K562 (cell line): ENCODE data around the gene GPHN. TPM values are rescaled to one million over a fixed set of nuclear protein-coding genes. Genes with fewer than 3 reads are reported as not detected.

Experiments used
- ATAC-seq: fragments of 200-7000 bp; cut with Tn5 transposase; 3 replicates; pipeline ENCODE4 v1.9.1; 2020; ENCODE audit warnings: moderate library complexity
- BruUV-seq: library from RNA; stranded (reverse); fragments of 400-500 nt; replicated peaks from 2 replicates; lab custom pipeline; 2021; lab: Mats Ljungman, UMichigan
- CTCF ChIA-PET: fragments of 300-600 bp; formaldehyde crosslinking; extraction: SDS; loops from one replicate; lab custom pipeline; 2021; ENCODE audit warnings: low intra/inter-chr PET ratio; lab: Yijun Ruan, JAX
- POLR2A ChIA-PET: fragments of 300-600, 350-650 bp; sonication (Branson Sonifier 250); formaldehyde crosslinking; extraction: SDS; loops from one replicate; lab custom pipeline; 2021; ENCODE audit warnings: antibody characterized with exemption, inconsistent platforms; lab: Yijun Ruan, JAX
- DNase-seq, 4 experiments: peaks; one replicate each; pipeline versions ENCODE4 v3.0.0 to v3.0.0-alpha.2; 2011 to 2018; ENCODE audit warnings: low spot score in 3 of 4, mixed read lengths in 3 of 4; ENCODE audit errors: extremely low read depth in 1 of 4
- FAIRE-seq: peaks from 2 replicates; lab custom pipeline; 2011; peaks lifted over from hg19 to GRCh38; lab: Jason Lieb, UNC
- H2AFZ ChIP-seq: 2 replicates; pipeline ENCODE4 v1.6.0; 2011; ENCODE audit warnings: low read depth, low read length, control low read depth, inconsistent platforms
- H3K27ac ChIP-seq: fragments of 200-600 bp; 3 replicates; pipeline ENCODE4 v1.8.0; 2011; ENCODE audit warnings: low read depth, mild to moderate bottlenecking, control low read depth, inconsistent platforms, low read length, moderate library complexity, mixed read lengths; ENCODE audit errors: extremely low read depth
- H3K27me3 ChIP-seq, 2 experiments: fragments of 300-600 bp in 1 of 2; 2 replicates in 1 of 2; 3 replicates in 1 of 2; pipeline versions ENCODE4 v1.6.0 to v1.8.0; 2011; ENCODE audit warnings: inconsistent platforms in 2 of 2, low read length in 2 of 2, mild to moderate bottlenecking in 1 of 2, mixed read lengths in 1 of 2, moderate library complexity in 1 of 2; ENCODE audit not compliant: control insufficient read depth in 2 of 2, insufficient read depth in 2 of 2
- H3K36me3 ChIP-seq: fragments of 300-600 bp; 3 replicates; pipeline ENCODE4 v1.8.0; 2011; ENCODE audit warnings: mild to moderate bottlenecking, low read length, inconsistent platforms; ENCODE audit not compliant: control insufficient read depth, insufficient read depth
- H3K4me1 ChIP-seq, 2 experiments: fragments of 200-600 bp in 1 of 2; replicated peaks in 1 of 2; 2 replicates in 1 of 2; 3 replicates in 1 of 2; pipeline versions ENCODE4 v1.5.1 to v1.8.0; 2011; ENCODE audit warnings: inconsistent platforms in 2 of 2, low read length in 2 of 2, mild to moderate bottlenecking in 1 of 2, mixed read lengths in 1 of 2, moderate library complexity in 1 of 2; ENCODE audit not compliant: control insufficient read depth in 2 of 2, insufficient read depth in 2 of 2
- H3K4me2 ChIP-seq: 2 replicates; pipeline ENCODE4 v1.6.1; 2011; ENCODE audit warnings: low read length, control low read depth, inconsistent platforms, mixed read lengths; ENCODE audit not compliant: insufficient read depth
- H3K4me3 ChIP-seq: fragments of 200-600 bp; sonication (generic), shearing (Covaris generic); 2 replicates; pipeline ENCODE4 v1.5.1; 2016; ENCODE audit warnings: control low read depth, inconsistent platforms
- H3K79me2 ChIP-seq: fragments of 200-600 bp; 3 replicates; pipeline ENCODE4 v1.8.0; 2011; ENCODE audit warnings: low read length, inconsistent platforms; ENCODE audit not compliant: control insufficient read depth, insufficient read depth
- H3K9ac ChIP-seq, 2 experiments: 2 replicates each; pipeline versions ENCODE4 v1.6.0 to v1.6.1; 2011; ENCODE audit warnings: low read depth in 2 of 2, low read length in 2 of 2, control low read depth in 1 of 2, inconsistent platforms in 1 of 2, mild to moderate bottlenecking in 1 of 2, mixed read lengths in 1 of 2; ENCODE audit not compliant: insufficient read depth in 1 of 2
- H3K9me1 ChIP-seq: one replicate; pipeline ENCODE4 v1.6.0; 2011; ENCODE audit warnings: inconsistent platforms, mild to moderate bottlenecking, low read length, moderate library complexity; ENCODE audit not compliant: control insufficient read depth, insufficient read depth
- H3K9me3 ChIP-seq: replicated peaks from 2 replicates; pipeline ENCODE4 v1.5.1; 2011; ENCODE audit warnings: low read depth, low read length, inconsistent platforms; ENCODE audit not compliant: control insufficient read depth, insufficient read depth
- H4K20me1 ChIP-seq: replicated peaks from 2 replicates; pipeline ENCODE4 v1.6.1; 2011; ENCODE audit warnings: low read length, inconsistent platforms, mixed read lengths; ENCODE audit not compliant: control insufficient read depth, insufficient read depth
- BRD4 ChIP-seq: fragments of 200-600 bp; sonication (generic); IDR thresholded peaks from 2 replicates; pipeline ENCODE4 v1.6.1; 2017; ENCODE audit warnings: inconsistent platforms
- CEBPG ChIP-seq, 3 experiments: fragments of 200-800 bp in 1 of 3; sonication (Bioruptor generic) in 1 of 3; sonication (generic) in 1 of 3; formaldehyde crosslinking in 1 of 3; IDR thresholded peaks in 2 of 3; conservative IDR thresholded peaks in 1 of 3; 2 replicates each; pipeline versions ENCODE4 v1.6.1 to v1.8.0; 2016 to 2022; ENCODE audit warnings: missing compliant biosample characterization in 2 of 3, missing genetic modification characterization in 2 of 3, mild to moderate bottlenecking in 1 of 3, missing genetic modification reagents in 1 of 3
- KLF6 ChIP-seq: fragments of 250-450 bp; sonication (Bioruptor Pico); IDR thresholded peaks from 2 replicates; pipeline ENCODE4 v1.4.0; 2020; ENCODE audit warnings: mild to moderate bottlenecking, moderate library complexity, borderline replicate concordance
- NCOA2 ChIP-seq, 2 experiments: fragments of 450-650 bp; IDR thresholded peaks; 2 replicates each; pipeline ENCODE4 v1.6.1; 2018; ENCODE audit warnings: mild to moderate bottlenecking in 2 of 2, moderate library complexity in 1 of 2; ENCODE audit not compliant: partially characterized antibody in 2 of 2
- NFIC ChIP-seq: fragments of 450-650 bp; IDR thresholded peaks from 2 replicates; pipeline ENCODE4 v1.6.1; 2017; ENCODE audit warnings: mild to moderate bottlenecking, inconsistent platforms
- SAFB ChIP-seq: fragments of 200-400 bp; formaldehyde crosslinking; IDR thresholded peaks from 2 replicates; pipeline ENCODE4 v1.6.1; 2017; ENCODE audit warnings: low read depth, low read length, borderline replicate concordance
- WGBS: fragments of 100-300 bp; shearing (Covaris generic); methylation state at CpG from one replicate; pipeline ENCODE4 v1.1.6; 2016; ENCODE audit warnings: low coverage, mixed read lengths; ENCODE audit not compliant: insufficient coverage; ENCODE audit errors: missing lambda C conversion rate; 5-methylcytosine and 5-hydroxymethylcytosine counted together
- in situ Hi-C: fragments of 300-500 bp; cut with MboI; formaldehyde crosslinking; loops from 4 replicates; pipeline ENCODE4 v1.15.0; 2018; ENCODE audit warnings: inconsistent platforms, mixed read lengths
- intact Hi-C: fragments of 100-400 bp; cut with micrococcal nuclease; formaldehyde crosslinking; loops from 2 replicates; pipeline ENCODE4 v1.14.2; 2022
- polyA plus RNA-seq, 8 experiments: library from polyadenylated mRNA; depleted of rRNA in 4 of 8; stranded (reverse) in 5 of 8; unstranded in 3 of 8; fragments of >200 nt; fragmentation: Nextera tagmentation in 2 of 8; fragmentation: Illumina TruSeq in 1 of 8; extraction: Ambion mirVana in 2 of 8; extraction: Trizol in 1 of 8; gene quantifications; 2 replicates each; pipeline versions ENCODE4 v1.2.1 to v1.2.3, GENCODE V29; 2011 to 2014; ENCODE audit warnings: inconsistent platforms in 1 of 8, missing spikeins in 1 of 8
- total RNA-seq, 7 experiments: library from RNA; depleted of rRNA in 6 of 7; stranded (reverse); fragments of >200 nt in 6 of 7; fragmentation: Illumina TruSeq in 2 of 7; extraction: Trizol in 2 of 7; gene quantifications; 2 replicates each; pipeline versions ENCODE4 v1.2.1 to v1.2.3, GENCODE V29; 2011 to 2021; ENCODE audit warnings: low replicate concordance in 1 of 7

The GPHN gene
- total and polyA plus RNA-seq, 9 of the 15 experiments (the other 6 are each of a cell fraction or from before 2014, with no cell fraction given) = 5.9 to 16.0 (median 11.4) TPM

GRCh38 chr14:66716227-66716626 lies 208.3 kb downstream of the GPHN start (continued):
- TF ChIP-seq KLF6 (CRISPR knock-in tag) (no peak), BRD4 (no peak)

- no peaks in the 10 kb centered on the region for H3K36me3 ChIP-seq
- ChIA-PET POLR2A (interaction anchor here (0.6 to 0.7 kb wide), 2 partner anchors 15 to 106 kb away, joined by 3 to 4 read pairs; no protein-coding TSS in a partner anchor), CTCF (no interaction called here)
- no peaks in the 10 kb centered on the region for H3K4me1 ChIP-seq
- FAIRE-seq = no peak
- no peak overlapping the region for H3K9ac ChIP-seq
- intact Hi-C loops = no loop called here
- no peaks in the 10 kb centered on the region for H3K9me1 ChIP-seq
- in situ Hi-C loops = no loop called here
- H2AFZ ChIP-seq = no peak overlapping the region
- 65% methylated on average over 2 of the region's 7 CpGs for WGBS
- no peaks in the 10 kb centered on the region for H4K20me1 ChIP-seq
- no peaks in the 10 kb centered on the region for H3K79me2 ChIP-seq
- H3K27ac ChIP-seq = no peak overlapping the region
- ATAC-seq = no peak
- TF ChIP-seq NCOA2 (IDR thresholded peaks at IDR 0.05; ENCODE audit: partially characterized antibody in 2 of 2) (no peak), SAFB (no peak), NFIC (peak; percentile 42), CEBPG (CRISPR knock-in tag; IDR thresholded peaks at IDR 0.05) (no peak), CEBPG (tag; conservative IDR thresholded peaks at IDR 0.05 in 1 of 2, IDR thresholded peaks at IDR 0.05 in 1 of 2) (no peak)
- no peak overlapping the region for H3K4me2 ChIP-seq
- no peaks in the 10 kb centered on the region for H3K9me3 ChIP-seq
- no TSS peak for BruUV-seq
- H3K4me3 ChIP-seq = no peak overlapping the region
- H3K27me3 ChIP-seq = no peaks in the 10 kb centered on the region
- no peak for DNase-seq
These were observed 209.7 kb downstream of the GPHN start for GRCh38 chr14:66717561-66718140.
